Thoracic aorta endothelial cell (primary cell): ENCODE data around the gene DPP6. TPM values are rescaled to one million over a fixed set of nuclear protein-coding genes. Genes with fewer than 3 reads are reported as not detected.

Experiments used
- total RNA-seq: library from RNA; depleted of rRNA; stranded (reverse); fragments of >200 nt; gene quantifications from 2 replicates; pipeline ENCODE4 v1.2.3, GENCODE V29; 2012

The DPP6 gene
- not detected in 2 replicates for total RNA-seq

GRCh38 chr7:154051643-154052529 lies at the start of gene DPP6:
Gene DPP6 (plus strand): TSS chr7:154052398.

